OCI-LY1 (cell line): Measurements from ENCODE around the gene PKIG.

ENCODE experiments used
- EZH2 ChIP-seq: fragments of 200-600 bp; sonication (generic), shearing (Covaris generic); IDR thresholded peaks from 2 replicates; pipeline ENCODE4 v1.8.0; 2017; ENCODE audit warnings: borderline replicate concordance, mixed run types, mild to moderate bottlenecking, antibody characterized with exemption, low read length, moderate library complexity, mixed read lengths
- TF ChIP-seq, protein P1 (sequence below): fragments of 200-600 bp; sonication (generic), shearing (Covaris generic); IDR thresholded peaks from 2 replicates; pipeline ENCODE4 v1.5.1; 2017; ENCODE audit warnings: mild to moderate bottlenecking, antibody characterized with exemption, low read length, moderate library complexity, mixed read lengths

DNA sequence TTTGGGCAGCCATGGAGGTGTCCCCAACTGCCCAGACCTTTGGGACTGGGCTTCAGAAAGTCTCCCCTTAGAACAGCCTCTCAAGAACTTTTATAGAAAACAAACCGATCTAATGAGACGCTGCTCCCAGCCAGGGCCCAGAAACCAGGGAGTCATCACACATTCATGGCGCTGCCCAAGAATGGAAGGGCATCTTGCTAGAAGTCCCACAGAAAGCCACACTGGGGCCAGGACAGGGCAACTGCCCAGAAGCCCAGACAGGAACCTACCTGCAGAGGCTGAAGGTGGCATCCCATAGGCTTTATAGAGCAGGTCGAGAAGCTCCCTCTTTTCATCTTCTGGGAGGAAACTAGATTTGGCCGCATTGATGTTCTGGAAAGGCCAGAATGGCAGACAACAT lies 37.7 kb downstream of the PKIG start:
- TF ChIP-seq, protein P1, sequence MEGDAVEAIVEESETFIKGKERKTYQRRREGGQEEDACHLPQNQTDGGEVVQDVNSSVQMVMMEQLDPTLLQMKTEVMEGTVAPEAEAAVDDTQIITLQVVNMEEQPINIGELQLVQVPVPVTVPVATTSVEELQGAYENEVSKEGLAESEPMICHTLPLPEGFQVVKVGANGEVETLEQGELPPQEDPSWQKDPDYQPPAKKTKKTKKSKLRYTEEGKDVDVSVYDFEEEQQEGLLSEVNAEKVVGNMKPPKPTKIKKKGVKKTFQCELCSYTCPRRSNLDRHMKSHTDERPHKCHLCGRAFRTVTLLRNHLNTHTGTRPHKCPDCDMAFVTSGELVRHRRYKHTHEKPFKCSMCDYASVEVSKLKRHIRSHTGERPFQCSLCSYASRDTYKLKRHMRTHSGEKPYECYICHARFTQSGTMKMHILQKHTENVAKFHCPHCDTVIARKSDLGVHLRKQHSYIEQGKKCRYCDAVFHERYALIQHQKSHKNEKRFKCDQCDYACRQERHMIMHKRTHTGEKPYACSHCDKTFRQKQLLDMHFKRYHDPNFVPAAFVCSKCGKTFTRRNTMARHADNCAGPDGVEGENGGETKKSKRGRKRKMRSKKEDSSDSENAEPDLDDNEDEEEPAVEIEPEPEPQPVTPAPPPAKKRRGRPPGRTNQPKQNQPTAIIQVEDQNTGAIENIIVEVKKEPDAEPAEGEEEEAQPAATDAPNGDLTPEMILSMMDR = no peak
- TF ChIP-seq EZH2 = no peak
